ENCODE measurements around the gene NT5DC3.

DNA sequence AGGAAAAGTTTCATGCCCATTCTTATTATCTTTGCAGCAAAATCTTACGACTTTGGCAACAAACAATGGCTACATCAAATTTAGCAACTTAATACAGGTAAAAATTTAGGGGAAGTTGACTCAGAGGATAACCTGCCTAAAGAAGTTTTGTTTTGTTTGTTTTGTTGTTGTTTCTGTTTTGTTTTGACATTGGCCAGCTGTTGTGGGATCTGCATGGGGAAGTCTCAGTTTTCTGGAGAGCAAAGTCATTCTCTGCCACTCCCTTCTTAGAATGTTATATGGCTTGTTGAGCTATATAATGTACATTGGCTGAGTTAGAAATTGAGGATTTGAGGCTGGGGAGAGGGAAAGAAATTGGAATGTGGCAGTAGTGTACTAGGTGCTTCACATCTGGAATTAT, 109.5 kb downstream of the NT5DC3 start:
- TF ChIP-seq POLR2A (IDR thresholded peaks at IDR 0.05; ENCODE audit: low read length) (no peak), GATA1 (IDR thresholded peaks at IDR 0.05; ENCODE audit: low read depth, low read length) (no peak)

Measured in erythroblast (primary cell).